GM12892 (cell line): ENCODE measurements around the gene GRID1.

Experiments used
- DNase-seq: peaks from one replicate; pipeline ENCODE4 v3.0.0; 2011; ENCODE audit not compliant: insufficient read length
- FAIRE-seq: peaks from 2 replicates; lab custom pipeline; 2011; peaks lifted over from hg19 to GRCh38; lab: Jason Lieb, UNC
- POLR2A ChIP-seq: IDR thresholded peaks from 2 replicates; pipeline ENCODE4 v1.6.1; 2011; ENCODE audit warnings: low read depth, low read length, control low read depth
- POLR2AphosphoS5 ChIP-seq: IDR thresholded peaks from 2 replicates; pipeline ENCODE4 v1.6.1; 2011; ENCODE audit warnings: low read depth, low read length, control low read depth
- TAF1 ChIP-seq: IDR thresholded peaks from 2 replicates; pipeline ENCODE4 v1.6.1; 2011; ENCODE audit warnings: low read depth, mild to moderate bottlenecking, control low read depth, low read length, borderline replicate concordance

The GRID1 gene

GRCh38 chr10:86308056-86308455 lies 58.5 kb downstream of the GRID1 start:
- no peak for FAIRE-seq
- no peak for DNase-seq
- no peak for TF ChIP-seq POLR2AphosphoS5
- TF ChIP-seq TAF1, result no peak
- TF ChIP-seq POLR2A, result no peak

GRCh38 chr10:86306628-86307278 lies 59.8 kb downstream of the GRID1 start:
- no peak for DNase-seq
- TF ChIP-seq POLR2AphosphoS5 (no peak), TAF1 (no peak), POLR2A (no peak)
- no peak for FAIRE-seq

DNA sequence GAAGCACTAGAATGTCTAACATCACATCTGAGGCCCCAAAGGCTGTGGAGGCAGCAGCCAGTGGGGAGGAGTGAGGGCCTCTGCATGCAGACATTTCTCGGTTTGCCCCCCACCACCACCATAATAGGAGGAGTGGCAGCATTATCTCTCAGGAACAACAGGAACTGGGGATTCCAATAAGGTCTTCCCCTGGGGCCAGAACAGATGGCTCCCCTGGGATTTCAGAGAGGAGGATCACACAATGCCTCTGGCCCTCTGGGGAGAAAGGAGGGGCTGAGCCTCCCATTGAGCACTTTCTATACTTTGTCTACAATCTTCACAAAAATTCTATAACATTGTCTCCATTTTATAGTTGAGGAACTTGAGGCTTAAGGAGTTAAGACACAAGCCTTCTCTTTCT lies 61.1 kb downstream of the GRID1 start:
- TF ChIP-seq TAF1 (no peak), POLR2AphosphoS5 (no peak), POLR2A (no peak)
- no peak for FAIRE-seq
- DNase-seq, result no peak

GRCh38 chr10:86304436-86304835 lies 62.2 kb downstream of the GRID1 start:
- TF ChIP-seq POLR2A (no peak), POLR2AphosphoS5 (no peak), TAF1 (no peak)
- FAIRE-seq (no peak), DNase-seq (no peak)

DNA sequence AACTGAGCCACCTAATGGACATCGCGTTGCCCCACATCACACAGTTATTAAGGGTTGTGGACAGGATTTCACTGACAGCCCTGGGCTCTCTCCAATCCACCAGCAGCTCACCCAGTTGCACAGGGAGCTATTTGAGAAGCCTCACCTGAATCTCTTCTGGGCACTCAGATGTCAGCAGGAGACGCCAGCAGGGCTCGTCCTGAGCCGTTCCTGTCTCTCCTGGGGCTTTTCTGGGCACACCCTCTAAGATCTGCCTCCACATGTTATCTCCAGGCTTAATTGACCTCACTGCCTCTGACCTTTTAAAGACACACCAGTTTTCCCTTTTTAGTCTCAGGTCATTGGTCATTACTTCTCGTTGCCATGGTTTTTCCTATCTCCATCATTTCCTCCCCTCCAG lies 63.0 kb downstream of the GRID1 start:
- FAIRE-seq (no peak), DNase-seq (no peak)
- no peak for TF ChIP-seq POLR2A
- TF ChIP-seq POLR2AphosphoS5, result no peak
- TF ChIP-seq TAF1, result no peak

DNA sequence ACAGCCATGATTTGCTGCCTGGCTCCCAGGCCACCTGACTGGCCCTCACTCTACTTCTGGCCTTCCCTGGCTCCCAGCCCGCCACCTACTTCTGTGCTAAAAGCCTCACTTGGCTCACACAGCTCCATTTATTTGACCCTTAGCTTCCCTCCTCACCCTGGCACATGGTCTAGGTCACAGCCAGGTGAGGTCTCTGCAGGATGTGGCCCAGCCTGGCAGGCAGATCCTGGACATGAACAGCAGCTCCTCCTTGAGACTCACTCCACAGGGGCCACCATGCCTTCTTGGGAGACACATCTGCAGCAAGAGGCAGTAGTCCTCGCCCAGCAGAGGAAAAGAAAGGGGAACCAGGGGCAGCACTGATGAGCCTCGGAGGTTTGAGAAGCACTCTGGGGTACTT lies 64.6 kb downstream of the GRID1 start:
- TF ChIP-seq POLR2AphosphoS5, result no peak
- no peak for TF ChIP-seq POLR2A
- TF ChIP-seq TAF1, result no peak
- DNase-seq (no peak), FAIRE-seq (no peak)

GRCh38 chr10:86300931-86301830 lies 65.4 kb downstream of the GRID1 start:
- no peak for TF ChIP-seq POLR2A
- TF ChIP-seq POLR2AphosphoS5, result no peak
- TF ChIP-seq TAF1, result no peak
- FAIRE-seq (no peak), DNase-seq (no peak)

GRCh38 chr10:86300399-86300925 lies 66.1 kb downstream of the GRID1 start:
- TF ChIP-seq TAF1, result no peak
- no peak for TF ChIP-seq POLR2AphosphoS5
- no peak for TF ChIP-seq POLR2A
- no peak for FAIRE-seq

GRCh38 chr10:86299562-86299961 lies 67.0 kb downstream of the GRID1 start:
- FAIRE-seq, result no peak
- TF ChIP-seq POLR2A, result no peak
- TF ChIP-seq POLR2AphosphoS5, result no peak
- no peak for DNase-seq

More at GRCh38 chr10:86300399-86300925, 66.1 kb downstream of the GRID1 start:
- DNase-seq, result no peak

DNA sequence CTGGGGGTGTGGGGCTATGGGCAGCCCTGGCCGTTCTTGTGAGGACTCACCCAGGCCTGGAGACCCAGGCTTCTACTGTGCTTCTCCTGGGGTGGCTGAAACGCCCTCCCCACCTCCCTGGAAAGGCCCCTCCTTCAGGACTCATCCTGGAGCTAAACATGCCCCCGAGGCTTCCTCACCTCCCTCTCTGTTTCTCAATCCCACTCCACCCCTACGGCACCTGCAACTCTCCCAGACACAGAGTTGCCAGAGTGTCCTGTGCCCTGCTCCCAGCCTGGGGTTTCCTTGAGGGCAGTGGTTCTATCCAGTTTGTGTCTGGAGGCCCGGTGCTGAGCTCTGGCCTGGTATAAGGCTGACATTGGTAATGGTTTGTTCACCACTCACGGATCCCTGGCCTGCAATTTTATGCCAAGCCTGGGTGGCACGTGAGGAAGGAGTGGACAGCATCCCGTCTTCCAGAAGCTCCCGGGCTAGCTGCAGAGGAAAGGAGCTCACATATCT lies 68.0 kb downstream of the GRID1 start:
- TF ChIP-seq TAF1 (no peak), POLR2AphosphoS5 (no peak), POLR2A (no peak)
- FAIRE-seq (no peak), DNase-seq (no peak)

DNA sequence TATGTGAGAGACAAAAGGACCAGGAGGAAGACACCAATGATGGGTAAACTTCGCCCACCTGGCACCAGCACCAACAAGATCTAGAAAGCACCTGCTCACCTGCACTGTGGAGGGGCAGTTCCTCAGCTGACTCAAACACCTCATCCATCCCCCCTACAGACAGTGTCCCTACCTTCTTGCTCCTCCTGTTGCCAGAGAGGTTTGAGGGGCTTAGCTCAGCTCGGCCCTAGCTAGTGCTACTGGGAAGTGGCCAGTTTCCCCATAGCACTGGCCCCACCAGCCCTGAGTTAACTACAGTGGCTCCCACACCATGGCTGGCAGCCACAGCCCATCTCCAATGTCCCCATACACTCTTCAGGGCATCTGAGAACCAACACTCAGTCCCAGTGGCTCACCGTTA lies 70.8 kb downstream of the GRID1 start:
- TF ChIP-seq POLR2AphosphoS5 (no peak), TAF1 (no peak), POLR2A (no peak)
- FAIRE-seq (no peak), DNase-seq (no peak)
